GM21367 (cell line): ENCODE measurements around the gene KDM7A.

Experiments
- ATAC-seq: cut with Tn5 transposase; IDR thresholded peaks from one replicate; pipeline ENCODE4 v1.9.1; 2021; ENCODE audit not compliant: unreplicated experiment

The KDM7A gene

DNA sequence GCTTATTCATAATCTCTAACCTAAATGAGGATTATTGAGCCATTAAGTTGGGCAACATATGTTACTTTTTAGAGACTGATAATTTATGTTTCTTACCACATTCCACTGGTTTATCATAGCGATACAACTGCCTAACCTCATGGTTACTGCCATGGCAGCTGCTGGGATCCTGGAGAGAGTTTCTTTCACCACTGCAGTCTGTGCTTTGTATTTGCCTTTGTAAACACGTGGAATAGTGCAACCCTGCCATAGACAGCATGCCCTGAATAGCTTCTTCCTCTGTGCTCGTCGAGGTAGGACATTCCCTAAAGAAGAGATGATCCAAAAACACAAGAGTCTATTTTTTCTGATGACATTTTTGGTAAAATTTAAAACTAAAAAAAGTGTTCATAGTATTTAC, 80.3 kb downstream of the KDM7A start:
- no peak for ATAC-seq

DNA sequence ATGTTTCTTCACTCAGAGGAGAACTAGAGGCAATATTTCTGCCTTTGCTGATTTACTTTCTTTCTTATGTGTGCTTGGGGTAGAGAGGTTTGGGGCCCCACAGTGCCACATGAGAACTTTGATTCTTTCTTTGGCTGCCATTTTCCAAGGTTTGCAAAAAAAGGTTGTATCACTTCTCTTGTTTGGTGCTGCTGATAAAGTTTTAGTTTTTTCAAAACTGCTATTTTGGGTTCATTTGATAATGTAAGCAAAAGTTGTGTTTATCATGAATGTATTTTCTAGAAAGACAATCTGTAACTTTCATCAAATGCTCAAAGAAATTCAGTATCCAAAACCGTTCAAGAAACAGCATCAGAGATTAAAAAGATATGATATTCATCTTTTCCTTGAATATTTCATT, 83.4 kb downstream of the KDM7A start:
- ATAC-seq, result no peak

DNA sequence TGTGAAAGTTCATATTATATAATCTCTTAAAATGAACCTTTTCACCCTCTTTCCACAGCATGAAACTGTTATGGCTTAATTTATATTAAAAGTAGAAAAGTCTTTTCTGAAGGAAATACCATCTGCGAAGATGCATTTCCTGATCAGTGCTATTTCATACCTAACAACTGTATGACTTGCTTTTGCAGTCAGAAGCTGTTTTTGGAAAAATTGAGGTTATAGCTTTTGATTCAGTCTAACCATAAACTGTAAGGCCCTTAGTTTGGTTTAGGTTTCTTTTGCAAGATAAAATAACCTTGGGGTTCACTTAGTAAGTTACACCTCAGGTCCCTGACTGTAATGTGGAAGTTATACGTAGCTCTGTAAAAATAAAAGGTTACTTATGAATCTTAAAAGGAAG, 91.3 kb downstream of the KDM7A start:
- no peak for ATAC-seq

DNA sequence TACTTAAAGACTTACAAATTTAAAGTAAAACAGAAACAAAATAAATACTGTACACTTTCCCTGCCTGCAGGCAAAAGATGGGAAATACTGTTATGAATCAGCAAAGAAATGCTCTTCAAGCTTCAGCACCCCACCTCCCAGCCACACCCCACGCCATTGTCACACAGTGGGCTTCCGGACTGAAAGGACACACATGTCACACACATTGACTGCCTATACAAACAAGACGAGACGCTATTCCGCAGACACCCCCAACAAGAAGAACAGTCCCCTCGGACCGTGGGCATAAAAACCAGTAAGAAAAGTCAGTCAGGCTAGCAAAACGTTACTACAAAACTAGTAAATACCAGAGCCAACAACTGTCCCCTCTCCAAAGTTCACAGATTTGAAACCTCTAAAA, 91.8 kb downstream of the KDM7A start:
- peak; percentile 95 for ATAC-seq

DNA sequence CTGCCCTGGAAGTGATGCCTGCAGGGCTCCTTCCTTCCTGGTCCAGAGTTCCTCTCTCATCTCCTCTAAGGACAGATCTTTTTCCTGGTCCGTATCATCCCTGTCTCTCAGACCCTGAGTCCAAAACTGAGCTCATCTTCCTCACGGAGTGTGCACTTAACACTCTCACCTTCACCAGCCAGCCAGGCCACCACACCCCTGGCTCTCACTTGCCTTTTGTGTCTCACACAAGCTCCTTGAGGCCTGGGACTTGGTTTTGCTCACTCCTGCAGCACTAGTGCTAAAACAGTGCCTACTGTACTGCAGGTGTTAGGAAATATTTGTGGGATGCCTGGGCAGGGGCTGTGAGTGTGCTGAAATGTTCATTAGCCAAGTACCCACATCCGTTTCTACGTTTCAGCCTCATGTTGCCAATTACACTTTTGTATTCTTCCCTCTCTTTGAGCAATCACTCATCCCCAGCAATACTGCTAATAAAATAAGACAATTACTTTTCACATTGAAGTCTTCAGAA, 92.6 kb downstream of the KDM7A start:
- no peak for ATAC-seq

DNA sequence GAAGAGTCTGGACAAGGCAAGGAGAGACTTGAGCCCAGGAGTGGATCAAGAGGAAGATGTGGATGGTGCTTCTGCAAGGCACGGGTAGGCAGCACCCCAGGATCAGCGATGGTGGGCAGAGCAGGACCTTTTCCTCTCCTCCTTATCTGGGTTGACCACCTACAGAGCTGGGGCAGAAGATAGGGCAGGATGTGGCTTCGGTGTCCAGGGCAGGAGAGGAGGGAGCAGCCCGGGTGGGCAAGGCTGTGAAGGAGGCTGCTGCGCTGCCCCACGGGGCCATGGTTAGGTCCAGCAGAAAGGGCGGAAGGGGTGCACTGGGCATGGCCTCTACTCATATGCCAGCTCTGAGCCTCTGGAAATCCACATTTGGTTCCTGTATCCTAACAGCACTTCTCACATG, 94.0 kb downstream of the KDM7A start:
- ATAC-seq, result no peak

DNA sequence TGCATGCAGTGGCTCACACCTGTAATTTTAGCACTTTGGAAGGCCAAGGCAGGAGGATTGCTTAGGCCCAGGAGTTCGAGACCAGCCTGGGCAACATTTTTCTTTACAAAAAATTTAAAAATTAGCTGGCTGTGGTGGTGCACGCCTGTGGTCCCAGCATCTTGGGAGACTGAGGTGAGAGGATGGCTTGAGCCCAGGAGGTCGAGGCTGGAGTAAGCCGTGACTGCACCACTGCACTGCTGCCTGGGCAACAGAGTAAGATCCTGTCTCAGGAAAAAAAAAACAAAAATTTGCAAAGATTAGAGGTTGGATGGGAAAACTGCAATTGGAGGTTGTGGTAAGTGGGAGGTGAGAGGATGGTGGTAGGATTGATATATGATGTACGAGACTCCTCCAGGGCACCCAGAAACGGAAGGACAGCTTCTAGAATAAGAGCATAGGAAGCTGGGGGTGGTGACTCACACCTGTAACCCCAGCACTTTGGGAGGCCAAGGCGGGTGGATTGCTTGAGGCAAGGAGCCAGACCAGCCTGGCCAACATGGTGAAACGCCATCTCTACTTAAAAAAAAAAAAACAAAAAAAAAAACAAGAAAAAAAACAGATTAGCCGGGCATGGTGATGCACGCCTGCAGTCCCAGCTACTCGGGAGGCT, 94.9 kb downstream of the KDM7A start:
- ATAC-seq, result no peak

DNA sequence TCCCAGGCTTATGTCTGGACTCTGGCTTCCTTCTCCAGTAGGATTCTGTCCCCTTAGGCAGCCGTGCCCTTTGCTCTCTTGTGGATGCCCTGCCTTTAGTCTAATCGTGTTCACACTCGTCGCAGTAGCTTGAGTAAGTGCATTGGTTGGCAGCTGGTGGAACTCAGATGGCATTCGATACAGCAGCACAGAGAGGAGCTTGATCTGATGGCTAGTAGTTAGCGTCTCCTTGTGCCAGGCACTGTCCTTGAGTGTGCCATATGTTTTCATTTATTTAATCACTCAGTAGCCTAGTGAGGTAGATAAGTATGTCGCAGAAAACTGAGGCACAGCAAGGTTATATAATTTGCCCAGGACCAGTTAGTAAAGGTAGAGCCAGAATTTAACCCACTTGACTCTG, 95.9 kb downstream of the KDM7A start:
- no peak for ATAC-seq

DNA sequence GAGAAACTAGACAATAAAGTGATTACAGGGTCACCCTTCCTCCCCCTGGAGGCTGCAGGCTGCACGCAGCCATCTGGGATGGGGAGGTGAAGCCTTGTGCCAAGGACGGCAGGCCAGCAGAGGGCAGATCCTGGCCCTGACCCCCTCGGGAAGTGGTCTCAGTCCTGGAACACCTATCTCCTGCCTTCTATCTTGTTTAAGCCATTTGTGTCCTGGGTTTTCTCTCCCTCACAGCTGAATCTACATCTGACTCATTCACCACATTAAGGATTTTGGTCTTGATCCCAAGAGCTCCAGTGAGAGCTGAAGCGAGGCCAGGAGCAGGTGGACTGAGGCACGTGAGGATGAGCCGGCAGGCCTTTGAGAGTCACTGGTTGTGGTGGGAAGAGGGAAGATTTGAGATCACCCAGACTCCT, 97.7 kb downstream of the KDM7A start:
- no peak for ATAC-seq

DNA sequence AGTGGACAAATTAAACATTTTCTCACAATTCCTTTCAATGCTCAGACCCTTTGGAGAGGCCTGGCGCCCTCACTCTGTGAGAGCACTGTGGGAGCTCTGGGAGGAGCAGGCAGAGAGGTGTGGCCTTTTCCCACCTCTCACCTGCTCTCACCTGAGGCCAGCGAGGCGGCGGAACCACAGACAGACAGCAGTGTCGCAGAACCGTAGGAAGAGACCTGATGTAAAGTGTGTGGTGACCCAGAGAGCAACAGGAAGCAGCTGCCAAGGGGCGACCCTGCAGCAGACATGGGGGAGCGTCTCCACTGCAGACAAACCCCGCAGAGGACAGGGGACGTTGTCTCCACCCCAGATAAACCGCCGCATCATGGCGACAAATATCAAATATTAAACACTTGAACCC, 98.4 kb downstream of the KDM7A start:
- ATAC-seq, result no peak

DNA sequence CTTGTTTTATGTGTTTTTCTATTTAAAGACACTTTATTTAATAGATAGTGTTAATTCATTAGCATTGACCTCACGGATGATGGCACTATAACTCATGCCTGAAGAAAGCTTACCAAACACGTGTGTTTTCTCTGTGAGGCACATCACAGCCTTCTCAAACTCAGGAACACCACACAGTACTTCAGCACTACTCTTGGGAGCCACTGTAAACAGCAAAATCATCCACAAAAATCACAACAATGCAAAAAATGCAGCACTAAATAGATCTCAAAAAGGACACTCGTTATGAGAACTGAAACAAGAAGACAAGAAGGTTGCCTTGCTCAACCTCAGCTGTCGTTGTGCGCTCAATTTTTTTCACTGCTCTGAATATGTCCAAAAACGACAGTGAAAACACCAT, 102.0 kb downstream of the KDM7A start:
- ATAC-seq, result no peak

DNA sequence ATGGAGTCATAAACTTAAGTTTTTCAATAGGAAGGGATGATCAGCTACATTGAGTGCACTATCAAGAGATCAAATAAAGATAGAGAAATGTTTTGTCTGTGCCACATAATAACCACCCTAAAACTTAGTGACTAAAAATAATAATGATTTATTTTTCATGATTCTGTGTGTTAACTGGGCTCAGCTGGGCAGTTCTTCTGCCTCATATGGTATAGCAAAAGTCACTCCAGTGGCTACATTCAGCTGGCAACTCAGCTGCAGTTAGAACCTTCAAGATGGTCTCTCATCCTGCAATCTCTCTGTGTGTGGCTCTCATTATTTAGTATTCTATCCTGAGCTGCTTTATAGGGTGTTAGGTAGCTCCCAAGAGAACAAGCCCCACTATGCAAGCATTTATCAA, 106.2 kb downstream of the KDM7A start:
- ATAC-seq, result no peak

DNA sequence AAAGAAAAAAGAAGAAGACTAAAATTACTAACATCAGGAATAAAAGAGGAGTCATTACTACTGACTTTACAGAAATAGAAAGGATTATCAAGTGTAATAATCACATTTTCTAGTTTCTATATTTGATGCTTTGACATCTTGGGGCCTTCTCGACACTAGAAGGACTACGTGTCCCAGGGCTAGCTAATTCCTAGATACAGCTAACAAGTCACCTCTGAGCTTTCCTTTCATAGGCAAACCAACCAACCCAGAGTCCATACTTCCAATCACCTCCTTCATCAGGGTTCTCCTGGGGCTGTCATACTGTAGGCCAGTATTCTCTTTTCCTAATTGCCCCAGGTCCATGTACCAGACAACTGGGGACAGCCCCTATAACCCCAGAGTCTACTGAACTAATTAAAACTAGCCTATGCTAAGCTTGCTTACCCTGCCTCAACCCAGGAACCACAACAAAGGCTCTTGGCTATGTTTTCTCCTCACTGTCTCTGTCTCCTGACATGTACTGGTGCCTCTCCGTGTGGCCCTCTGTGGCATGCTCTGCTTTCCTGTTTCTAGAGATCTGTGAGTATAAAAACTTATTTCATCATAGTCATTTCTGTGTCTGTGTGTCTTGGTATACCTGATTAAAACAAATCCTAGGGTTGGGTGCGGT, 107.4 kb downstream of the KDM7A start:
- ATAC-seq, result no peak

DNA sequence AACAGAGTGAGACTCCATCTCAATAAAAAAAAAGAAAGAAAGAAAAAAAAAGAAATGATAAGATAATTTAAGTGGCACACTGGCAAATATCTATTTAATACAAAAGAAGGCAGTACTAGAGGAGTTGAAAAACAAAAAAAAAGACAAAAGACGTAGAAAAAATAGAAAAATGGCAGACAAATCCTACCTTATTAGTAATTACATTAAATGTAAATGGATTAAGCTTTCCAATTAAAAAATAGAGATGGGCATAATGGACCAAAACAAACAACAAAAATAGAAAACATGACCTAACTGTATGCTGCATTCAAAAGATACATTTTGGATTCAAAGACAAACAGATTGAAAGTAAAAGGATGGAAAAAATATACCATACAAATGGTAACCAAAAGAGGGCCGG, 108.8 kb downstream of the KDM7A start:
- no peak for ATAC-seq

DNA sequence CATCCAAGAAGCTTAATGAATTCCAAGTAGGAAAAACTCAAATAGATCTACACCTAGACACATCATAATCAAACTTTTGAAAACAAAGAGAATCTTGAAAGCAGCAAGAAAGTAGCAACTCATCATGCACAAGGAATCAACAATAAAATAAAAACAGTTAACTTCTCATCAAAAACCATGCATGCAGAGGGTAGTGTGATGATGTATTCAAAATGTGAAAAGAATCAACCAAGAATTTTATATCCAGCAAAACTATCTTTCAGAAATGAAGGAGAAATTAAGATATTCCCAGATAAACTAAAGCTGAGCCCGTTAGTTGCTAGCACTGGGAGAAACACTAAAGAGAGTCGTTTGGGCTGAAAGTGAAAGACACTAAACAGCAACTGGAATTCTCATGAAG, 109.7 kb downstream of the KDM7A start:
- ATAC-seq, result no peak

DNA sequence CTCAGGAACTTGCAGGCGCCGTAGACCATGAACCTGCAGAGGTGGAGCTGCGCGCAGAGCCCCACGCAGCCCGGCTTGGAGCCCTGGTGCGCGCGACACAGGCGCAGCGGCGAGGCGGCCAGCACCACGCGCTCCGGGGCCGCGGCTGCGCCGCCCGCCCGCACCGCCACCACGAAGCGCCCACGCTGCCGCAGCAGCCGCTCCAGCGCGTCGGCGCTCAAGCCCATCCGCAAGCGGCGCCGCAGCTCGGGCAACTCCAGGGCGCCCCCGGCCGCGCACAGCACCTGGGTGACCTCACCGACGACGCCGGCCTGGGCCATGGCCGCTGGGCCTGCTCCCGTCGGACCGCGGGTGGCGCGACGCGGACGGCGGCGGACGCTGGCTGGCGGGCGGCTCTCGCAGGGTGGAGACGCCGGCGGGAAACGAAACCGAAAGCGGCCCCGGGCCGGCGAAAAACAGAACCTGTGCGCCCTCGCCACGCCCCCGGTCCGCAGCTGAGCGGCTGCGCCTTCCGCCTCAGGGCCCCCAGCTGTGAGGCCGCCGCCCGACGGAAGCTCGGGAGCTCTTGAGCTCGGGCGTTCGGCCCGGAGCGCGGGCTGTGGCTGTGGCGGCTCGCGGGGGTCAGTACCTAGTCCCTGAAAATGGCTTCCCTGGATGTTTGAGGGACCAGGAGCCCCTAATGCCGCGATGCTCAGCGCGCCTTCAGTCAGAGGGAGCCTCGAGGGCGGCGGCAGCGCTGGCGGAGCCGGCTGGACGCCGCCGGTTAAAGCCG, 114.1 kb downstream of the KDM7A start, which contains the start of gene PARP12:
PARP12 (minus strand) TSS at position 424 of the 772 bp plus-strand sequence; CDS start at position 320, 104 bp downstream.
- peak; percentile 91 for ATAC-seq

DNA sequence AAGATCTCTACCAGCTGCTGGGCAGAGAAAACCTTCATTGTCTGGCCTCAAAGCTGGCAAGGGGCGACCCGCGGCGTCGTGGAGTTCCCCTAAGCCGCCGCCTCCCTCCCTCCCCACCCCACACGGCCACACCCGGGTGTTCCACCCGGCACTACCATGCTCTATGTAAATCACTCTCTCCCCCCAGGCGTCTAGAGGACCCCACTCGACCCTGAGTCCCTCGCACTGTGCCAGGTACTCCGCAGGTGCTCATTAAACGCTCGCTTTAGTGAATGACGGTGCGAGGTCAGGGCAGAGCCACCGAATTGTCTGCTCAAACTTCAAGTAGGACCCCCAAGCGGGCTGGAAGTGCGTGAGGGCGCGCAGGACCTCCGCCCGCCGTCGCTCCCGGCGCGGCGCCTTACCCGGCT, 114.7 kb downstream of the KDM7A start:
- peak; percentile 21 for ATAC-seq

DNA sequence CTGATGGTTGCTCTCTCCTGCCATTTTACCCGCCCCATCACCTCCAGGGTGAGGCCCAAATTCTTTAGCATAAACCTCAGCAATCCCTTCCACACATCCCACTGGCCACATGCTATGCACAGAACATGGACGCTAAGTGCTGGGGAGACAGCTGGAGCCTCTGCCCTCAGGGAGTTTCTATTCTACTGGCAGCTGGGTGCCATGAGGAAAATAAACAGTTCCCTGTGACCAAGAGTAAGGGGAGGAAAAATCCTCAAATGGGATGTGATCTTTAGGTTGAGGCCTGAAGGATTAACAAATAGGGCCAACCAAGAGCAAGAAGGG, 115.2 kb downstream of the KDM7A start:
- ATAC-seq, result no peak

DNA sequence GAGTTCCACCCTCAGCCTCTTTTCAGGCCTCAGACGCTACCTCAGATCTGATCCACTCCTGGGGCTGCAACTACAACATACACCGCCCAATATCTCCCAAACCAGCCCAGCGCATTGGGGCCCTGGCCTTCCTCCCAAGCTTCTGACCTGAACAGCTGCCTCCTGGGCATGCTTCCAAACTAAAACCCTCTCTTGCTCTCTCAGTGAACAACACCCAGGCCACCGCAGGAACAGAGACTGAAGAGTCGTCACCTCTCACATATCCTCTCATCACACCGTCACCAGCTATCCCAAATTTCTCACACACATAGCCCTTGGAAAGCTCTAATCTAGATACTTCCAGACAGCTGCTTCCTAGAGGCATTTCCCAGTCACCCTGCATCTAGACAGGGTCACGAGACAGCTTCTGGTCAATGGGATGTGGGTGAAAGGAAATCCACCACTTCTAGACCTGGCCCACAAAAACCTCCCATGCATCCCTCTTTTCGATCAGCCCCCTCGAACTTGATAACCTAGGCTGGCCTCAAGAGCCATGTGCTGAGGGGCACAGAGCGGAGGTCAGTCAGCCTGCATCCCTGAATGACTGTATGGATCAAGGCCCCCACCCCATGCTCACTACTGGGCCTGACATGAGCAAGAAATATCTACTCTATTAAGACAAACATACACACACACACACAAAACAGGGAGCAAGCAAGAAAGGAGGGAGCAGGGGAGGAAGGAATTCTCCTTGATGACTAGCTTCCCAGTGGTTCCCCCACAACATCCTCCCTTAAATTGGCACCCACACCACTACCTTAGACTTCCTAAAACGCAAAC, 115.8 kb downstream of the KDM7A start:
- no peak for ATAC-seq

DNA sequence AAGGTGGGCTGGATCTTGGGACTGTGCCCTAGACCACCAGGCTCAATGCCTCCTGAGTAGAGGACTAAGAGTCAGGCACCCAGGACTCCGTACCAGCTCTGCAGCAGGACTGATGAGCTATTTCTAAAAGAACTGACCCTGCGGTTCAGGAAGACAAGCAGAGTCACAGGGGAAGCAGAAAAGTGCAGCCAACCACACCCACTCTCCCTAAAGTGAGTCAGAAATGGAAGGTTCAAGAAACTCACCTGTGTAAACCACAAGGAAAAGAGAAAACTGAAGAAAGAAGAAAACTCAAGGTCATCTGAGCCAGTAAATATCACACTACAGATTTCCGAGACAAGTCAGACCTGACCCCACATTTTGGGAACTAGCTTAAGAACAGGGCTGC, 116.5 kb downstream of the KDM7A start:
- ATAC-seq, result no peak
